ENCODE measurements around the gene FAM50B.
A peak's percentile ranks its signal among the peaks of the same experiment; 100 is the strongest.

FAM50B gene

GRCh38 chr6:3848925-3849605 is at the start of gene FAM50B:
FAM50B (plus strand) TSS chr6:3849373; CDS start chr6:3849812, 439 bp downstream.
- peak; percentile 90 for DNase-seq (ENCODE audit: low read depth)

GRCh38 chr6:3799719-3800118 is 49.5 kb upstream of the FAM50B start:
- DNase-seq (ENCODE audit: low read depth) = no peak

GRCh38 chr6:3800850-3801591 is 48.2 kb upstream of the FAM50B start:
- DNase-seq (ENCODE audit: low read depth) = no peak

- DNase-seq (ENCODE audit: low read depth) = no peak
Measured at GRCh38 chr6:3801960-3802359, 47.2 kb upstream of the FAM50B start.

- no peak for DNase-seq (ENCODE audit: low read depth)
Measured at GRCh38 chr6:3803627-3804468, 45.3 kb upstream of the FAM50B start.

GRCh38 chr6:3804964-3805363 is 44.2 kb upstream of the FAM50B start:
- no peak for DNase-seq (ENCODE audit: low read depth)

- no peak for DNase-seq (ENCODE audit: low read depth)
Measured at GRCh38 chr6:3805448-3806123, 43.6 kb upstream of the FAM50B start.

GRCh38 chr6:3806169-3806922 is 42.8 kb upstream of the FAM50B start:
- no peak for DNase-seq (ENCODE audit: low read depth)

GRCh38 chr6:3808199-3808598 is 41.0 kb upstream of the FAM50B start:
- no peak for DNase-seq (ENCODE audit: low read depth)

- DNase-seq (ENCODE audit: low read depth) = no peak
Measured at GRCh38 chr6:3808759-3809514, 40.2 kb upstream of the FAM50B start.

GRCh38 chr6:3809515-3809891 is 39.7 kb upstream of the FAM50B start:
- no peak for DNase-seq (ENCODE audit: low read depth)

- no peak for DNase-seq (ENCODE audit: low read depth)
Measured at GRCh38 chr6:3809982-3810381, 39.2 kb upstream of the FAM50B start.

GRCh38 chr6:3811191-3811590 is 38.0 kb upstream of the FAM50B start:
- DNase-seq (ENCODE audit: low read depth) = no peak

GRCh38 chr6:3812596-3812995 is 36.6 kb upstream of the FAM50B start:
- no peak for DNase-seq (ENCODE audit: low read depth)

GRCh38 chr6:3813150-3813780 is 35.9 kb upstream of the FAM50B start:
- no peak for DNase-seq (ENCODE audit: low read depth)

GRCh38 chr6:3813918-3814317 is 35.3 kb upstream of the FAM50B start:
- DNase-seq (ENCODE audit: low read depth) = no peak

GRCh38 chr6:3814539-3814938 is 34.6 kb upstream of the FAM50B start:
- no peak for DNase-seq (ENCODE audit: low read depth)

GRCh38 chr6:3816251-3816650 is 32.9 kb upstream of the FAM50B start:
- no peak for DNase-seq (ENCODE audit: low read depth)

GRCh38 chr6:3819161-3820110 is 29.7 kb upstream of the FAM50B start:
- no peak for DNase-seq (ENCODE audit: low read depth)

Data from activated T-helper 1 cell treated with Interleukin-2 at 50 U/mL for 16 hours (primary cell).